ENCODE results near the gene DLG1. TPM values are rescaled to one million over a fixed set of nuclear protein-coding genes. Genes with fewer than 3 reads are reported as not detected.

The DLG1 gene
- total and polyA plus RNA-seq, 8 donors, result 17.9 to 173 (median 92.9) TPM

- peaks cover 8 to 40% (median 26%) of the 10 kb centered on the region in 4 donors for H3K9me3 ChIP-seq
- intact Hi-C loops (cut with DNase I; ENCODE audit: low total_unique reads), result no loop called here
Observed at GRCh38 chr3:197248341-197248740, 50.1 kb downstream of the DLG1 start.

DNA sequence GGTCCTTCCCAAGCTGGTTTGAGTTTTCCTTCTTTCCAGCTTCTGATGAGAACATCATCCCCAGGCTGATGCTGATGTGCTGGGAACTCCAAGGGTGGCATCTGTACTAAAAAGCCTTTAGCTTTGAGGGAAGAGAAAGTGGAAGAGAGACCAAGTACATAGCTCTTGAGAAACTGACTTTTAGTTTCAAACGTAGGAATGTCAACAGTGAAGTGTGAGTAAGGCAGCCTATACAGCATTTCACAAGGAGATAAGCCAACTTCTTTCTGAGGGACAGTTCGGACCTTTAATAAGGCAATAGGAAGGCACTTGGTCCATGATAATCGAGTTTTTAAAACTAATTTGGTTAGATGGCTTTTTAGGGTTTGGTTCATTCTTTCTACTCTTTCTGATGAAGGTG lies 53.7 kb downstream of the DLG1 start:
- Histone ChIP-seq H3K27me3 (no peaks in the 10 kb centered on the region), H3K9me3 (peaks cover 20 to 55% (median 35%) of the 10 kb centered on the region in 4 donors), H3K27ac (no peak overlapping the region), H3K4me3 (no peak overlapping the region), H3K36me3 (peaks cover 0 to 34% (median 21%) of the 10 kb centered on the region in 4 donors), H3K4me1 (no peaks in the 10 kb centered on the region)
- TF ChIP-seq POLR2AphosphoS5 (IDR thresholded peaks at IDR 0.05) (no peak), POLR2A (IDR thresholded peaks at IDR 0.05) (no peak), EP300 (IDR thresholded peaks at IDR 0.05) (no peak), CTCF (IDR thresholded peaks at IDR 0.05) (no peak)
- intact Hi-C loops (cut with DNase I; ENCODE audit: low total_unique reads), result no loop called here
- DNase-seq, result no peak
- 78 to 84% (median 79%) methylated on average over 3 of the region's 3 CpGs for WGBS, 5 donors

More at GRCh38 chr3:197248341-197248740, 50.1 kb downstream of the DLG1 start:
- Histone ChIP-seq H3K4me1 (no peaks in the 10 kb centered on the region), H3K27me3 (no peaks in the 10 kb centered on the region), H3K4me3 (no peak overlapping the region), H3K27ac (no peak overlapping the region), H3K36me3 (peaks cover 0 to 35% (median 19%) of the 10 kb centered on the region in 4 donors)
- WGBS, 5 donors, result 95 to 98% (median 97%) methylated on average over 4 of the region's 4 CpGs
- no peak for DNase-seq
- TF ChIP-seq POLR2A (IDR thresholded peaks at IDR 0.05) (no peak), CTCF (IDR thresholded peaks at IDR 0.05) (no peak), EP300 (IDR thresholded peaks at IDR 0.05) (no peak)

GRCh38 chr3:197242784-197243432 lies 55.5 kb downstream of the DLG1 start:
- Histone ChIP-seq H3K4me3 (no peak overlapping the region), H3K27ac (no peak overlapping the region), H3K27me3 (no peaks in the 10 kb centered on the region), H3K4me1 (peaks cover 0 to 9% (median 4%) of the 10 kb centered on the region in 4 donors), H3K36me3 (peaks cover 0 to 30% (median 19%) of the 10 kb centered on the region in 4 donors), H3K9me3 (peaks cover 11 to 37% (median 21%) of the 10 kb centered on the region in 4 donors)
- no peak for DNase-seq
- no peak for TF ChIP-seq POLR2AphosphoS5 (IDR thresholded peaks at IDR 0.05)
- WGBS, 5 donors, result 81 to 99% (median 96%) methylated on average over 7 of the region's 7 CpGs
- intact Hi-C loops (cut with DNase I; ENCODE audit: low total_unique reads), result no loop called here

DNA sequence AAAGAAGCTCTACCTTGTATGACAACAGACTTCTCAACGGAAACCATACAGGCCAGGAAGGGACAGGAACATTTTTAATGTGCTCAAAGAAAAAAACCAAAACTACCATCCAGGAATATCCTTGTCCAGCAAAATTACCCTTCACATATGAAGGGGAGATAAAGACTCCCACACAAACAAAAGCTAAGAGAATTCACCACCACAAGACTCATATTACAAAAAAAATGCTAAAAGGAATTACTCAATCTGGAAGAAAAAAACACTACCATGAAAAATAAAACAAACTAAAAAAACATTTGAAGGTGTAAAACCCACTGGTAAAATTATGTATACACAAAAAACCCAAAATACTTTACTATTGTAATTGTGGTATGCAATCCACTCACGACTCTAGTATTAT lies 57.2 kb downstream of the DLG1 start:
- intact Hi-C loops (cut with DNase I; ENCODE audit: low total_unique reads), result no loop called here
- DNase-seq, result no peak
- TF ChIP-seq POLR2AphosphoS5 (IDR thresholded peaks at IDR 0.05), result no peak
- no peak for TF ChIP-seq POLR2A (IDR thresholded peaks at IDR 0.05)
- TF ChIP-seq CTCF (IDR thresholded peaks at IDR 0.05), result no peak
- TF ChIP-seq EP300 (IDR thresholded peaks at IDR 0.05), result no peak
- Histone ChIP-seq H3K4me1 (peaks cover 0 to 11% (median 7%) of the 10 kb centered on the region in 4 donors), H3K9me3 (peaks cover 11 to 32% (median 19%) of the 10 kb centered on the region in 4 donors), H3K36me3 (peaks cover 0 to 26% (median 16%) of the 10 kb centered on the region in 4 donors), H3K27me3 (no peaks in the 10 kb centered on the region), H3K4me3 (no peak overlapping the region), H3K27ac (no peak overlapping the region)
- 89 to 99% (median 98%) methylated on average over 2 of the region's 2 CpGs for WGBS, 5 donors

- no peak for TF ChIP-seq EP300 (IDR thresholded peaks at IDR 0.05)
- no peak for TF ChIP-seq CTCF (IDR thresholded peaks at IDR 0.05)
- no peak for TF ChIP-seq POLR2AphosphoS5 (IDR thresholded peaks at IDR 0.05)
- no peak for TF ChIP-seq POLR2A (IDR thresholded peaks at IDR 0.05)
- H3K27ac ChIP-seq, result no peak overlapping the region
- H3K4me1 ChIP-seq, result peaks cover 0 to 11% (median 10%) of the 10 kb centered on the region in 4 donors
- H3K4me3 ChIP-seq, result no peak overlapping the region
- peaks cover 0 to 29% (median 23%) of the 10 kb centered on the region in 4 donors for H3K36me3 ChIP-seq
- peaks cover 11 to 38% (median 19%) of the 10 kb centered on the region in 4 donors for H3K9me3 ChIP-seq
- no peaks in the 10 kb centered on the region for H3K27me3 ChIP-seq
- whole genome bisulfite sequencing, 5 donors, result 80 to 100% (median 100%) methylated on average over 1 of the region's 1 CpG
- DNase-seq, result no peak
- intact Hi-C loops (cut with DNase I; ENCODE audit: low total_unique reads), result no loop called here
Observed at GRCh38 chr3:197239857-197240256, 58.6 kb downstream of the DLG1 start.

All from stomach (tissue), 9 donors.